ENCODE data around the gene MRPS27.
A peak's percentile ranks its signal among the peaks of the same experiment; 100 is the strongest.

Gene MRPS27

GRCh38 chr5:72319976-72320752 is at the start of gene MRPS27, which contains the start of gene PTCD2:
Gene MRPS27 (minus strand): TSS chr5:72320240. CDS start chr5:72320221, 19 bp downstream.
Gene PTCD2 (plus strand): TSS chr5:72320373. CDS start chr5:72320383, 10 bp downstream.
- DNase-seq = peak; percentile 96

DNA sequence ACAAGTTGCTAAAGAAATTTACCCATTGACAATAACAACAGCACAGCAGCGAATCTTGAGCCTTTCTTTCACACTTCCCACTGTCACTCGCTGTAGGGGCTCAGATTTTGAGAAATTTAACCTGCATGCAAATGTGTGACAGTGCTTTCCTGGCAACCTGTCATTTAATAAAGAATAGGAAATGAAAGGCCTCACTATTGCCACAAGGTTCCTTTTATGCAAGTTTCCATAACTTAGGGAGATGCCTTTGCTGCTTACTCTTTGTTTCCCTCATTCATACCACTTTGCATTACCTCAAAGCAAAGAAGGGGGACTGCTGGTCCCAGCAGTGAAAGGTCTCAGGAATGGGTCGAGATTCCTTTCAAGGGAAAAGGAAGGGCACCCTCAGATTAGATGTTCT is 49.7 kb upstream of the MRPS27 start:
- DNase-seq = no peak

- DNase-seq = no peak
Measured at GRCh38 chr5:72369301-72369700, 49.3 kb upstream of the MRPS27 start.

DNA sequence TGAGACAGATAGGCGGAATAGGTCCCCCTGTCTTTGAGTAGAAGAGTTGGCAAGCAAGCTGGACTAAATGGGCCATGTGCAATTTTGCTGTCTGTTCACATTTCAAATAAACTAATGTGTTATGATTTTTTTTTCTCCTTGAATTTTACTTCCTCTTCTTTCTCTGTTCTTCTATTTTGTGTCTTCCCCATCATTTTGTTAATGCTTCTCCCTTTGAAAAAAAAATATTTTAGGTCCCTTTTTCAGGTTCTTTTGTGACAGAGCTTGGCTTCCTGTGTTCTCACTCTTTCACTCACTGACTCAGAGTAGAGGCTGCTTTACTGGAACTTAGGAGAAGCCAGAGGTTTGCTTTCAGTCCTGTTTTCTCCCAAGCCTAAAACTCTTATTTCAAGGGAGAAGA is 48.2 kb upstream of the MRPS27 start:
- DNase-seq = no peak

DNA sequence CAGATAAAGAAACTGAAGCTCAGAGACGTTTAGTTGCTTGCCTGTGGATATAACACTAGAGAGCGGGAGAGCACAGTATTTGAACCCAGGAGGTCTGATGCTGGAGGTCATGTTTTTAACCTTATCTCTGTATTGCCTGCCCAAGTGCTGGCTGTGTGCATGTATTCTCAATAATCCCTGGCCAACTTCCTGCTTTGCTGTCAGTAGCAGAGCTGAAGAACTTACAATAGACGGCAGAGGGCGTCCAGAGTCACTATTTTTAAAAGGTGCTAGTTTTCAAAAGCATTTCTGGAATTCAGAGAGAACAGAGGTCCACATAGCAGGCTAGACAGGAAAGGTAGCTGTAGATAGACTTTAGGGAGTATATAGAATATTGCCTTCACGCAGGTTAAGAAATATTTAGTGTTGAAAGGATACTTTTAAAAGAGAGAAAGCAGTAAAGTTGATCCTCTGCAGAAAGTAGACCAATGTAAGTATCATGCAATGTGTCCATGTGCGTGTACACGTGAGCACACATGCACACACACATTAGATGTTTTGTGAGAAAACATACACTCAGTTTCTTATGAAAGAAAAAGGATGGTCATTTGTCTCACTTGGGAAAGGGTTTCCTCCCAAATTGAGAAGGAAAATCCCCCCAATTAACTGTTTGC is 46.4 kb upstream of the MRPS27 start:
- DNase-seq = peak; percentile 29

DNA sequence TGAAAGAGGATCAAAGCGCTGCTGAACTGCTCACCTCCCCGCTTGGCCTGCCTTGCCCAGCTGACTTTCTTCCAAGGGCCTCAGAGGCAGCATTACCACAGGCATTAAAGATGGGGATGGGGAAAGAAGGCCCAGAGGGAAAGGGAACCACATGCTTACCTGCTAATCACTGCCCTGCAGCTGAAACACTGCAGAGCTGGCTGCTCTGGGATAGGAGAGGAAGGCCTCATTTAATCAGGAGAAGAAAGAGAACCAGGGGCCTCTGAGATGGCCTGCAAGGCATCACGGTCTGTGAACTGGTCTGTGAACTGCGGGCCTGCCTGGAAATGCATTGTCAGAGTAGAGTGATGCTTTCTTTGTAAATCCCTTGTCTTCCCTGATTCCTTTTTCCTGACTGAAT is 44.9 kb upstream of the MRPS27 start:
- DNase-seq = no peak

- DNase-seq = no peak
Measured at GRCh38 chr5:72364171-72364570, 44.1 kb upstream of the MRPS27 start.

- no peak for DNase-seq
Measured at GRCh38 chr5:72363166-72363802, 43.2 kb upstream of the MRPS27 start.

DNA sequence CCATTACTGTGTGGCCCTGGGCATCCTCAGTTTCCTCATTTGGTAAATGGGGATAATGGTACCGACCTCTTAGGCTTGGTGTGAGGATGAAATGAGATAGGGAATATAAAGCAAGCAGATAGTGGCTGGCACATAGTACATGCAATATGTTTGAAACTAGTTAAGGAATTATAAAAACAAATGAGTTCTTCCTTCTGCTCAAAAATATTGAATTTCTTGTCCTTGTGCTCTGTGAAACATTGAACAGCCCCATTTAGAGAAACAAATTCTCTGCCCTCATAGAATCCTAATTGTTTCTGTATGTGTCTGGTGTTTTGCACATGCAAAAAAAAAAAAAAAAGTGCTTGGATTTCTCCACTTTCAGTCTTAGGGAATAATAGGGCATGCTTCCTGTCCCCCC is 39.8 kb upstream of the MRPS27 start:
- DNase-seq = no peak

GRCh38 chr5:72358925-72359324 is 38.9 kb upstream of the MRPS27 start:
- DNase-seq = no peak

DNA sequence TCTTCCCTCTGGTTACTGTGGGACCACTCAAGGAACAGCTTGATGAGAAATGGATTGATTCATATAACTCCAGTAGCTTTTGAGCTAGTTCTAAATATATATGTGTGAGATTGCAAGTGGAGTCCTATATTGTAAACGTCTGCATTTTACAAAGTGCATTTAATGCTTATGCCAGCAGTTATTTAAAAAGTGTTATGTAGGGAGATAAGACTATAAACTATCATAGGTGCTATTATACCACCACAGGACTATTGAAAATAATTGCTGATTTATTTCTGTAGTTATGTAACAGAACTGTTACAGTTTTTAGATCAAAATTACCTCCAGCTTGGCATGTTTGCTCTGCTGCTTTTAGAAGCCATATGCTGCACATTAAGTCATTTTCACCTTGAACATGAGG is 36.3 kb upstream of the MRPS27 start:
- no peak for DNase-seq

- no peak for DNase-seq
Measured at GRCh38 chr5:72355706-72356299, 35.8 kb upstream of the MRPS27 start.

- no peak for DNase-seq
Measured at GRCh38 chr5:72353046-72353445, 33.0 kb upstream of the MRPS27 start.

DNA sequence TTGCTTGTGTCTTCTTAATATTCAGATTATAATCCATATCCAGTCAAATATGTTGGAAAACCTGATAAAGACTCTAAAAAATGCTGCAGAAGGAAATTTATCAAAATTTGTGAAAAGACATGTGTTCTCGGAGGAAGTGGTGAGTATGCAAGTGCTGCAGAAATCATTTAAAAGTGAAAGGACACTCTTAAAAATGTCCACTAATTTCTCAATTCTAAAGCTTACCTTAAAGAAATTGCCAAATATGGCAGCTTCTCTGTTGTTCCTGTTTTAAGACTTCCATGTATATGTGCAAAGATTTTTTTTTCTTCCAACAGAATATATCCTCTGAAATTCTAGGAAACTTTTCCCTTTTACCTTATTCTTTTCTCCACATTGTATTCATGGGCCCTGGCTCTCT is 32.6 kb upstream of the MRPS27 start:
- DNase-seq = no peak

DNA sequence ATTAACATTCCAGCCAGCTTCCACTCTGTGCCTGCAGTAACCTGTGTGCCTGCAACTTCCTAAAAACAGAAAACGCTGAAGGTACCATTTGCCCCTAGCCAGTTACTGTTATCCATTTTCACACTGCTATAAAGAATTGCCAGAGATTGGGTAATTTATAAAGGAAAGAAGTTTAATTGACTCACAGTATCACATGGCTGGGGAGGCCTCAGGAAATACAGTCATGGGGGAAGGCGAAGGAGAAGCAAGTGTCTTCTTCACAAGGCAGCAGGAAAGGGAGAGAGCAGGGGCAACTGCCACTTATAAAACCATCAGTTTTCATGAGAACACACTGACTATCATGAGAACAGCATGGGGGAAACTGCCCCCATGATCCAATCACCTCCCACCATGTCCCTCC is 31.3 kb upstream of the MRPS27 start:
- DNase-seq = no peak

GRCh38 chr5:72347801-72348308 is 27.8 kb upstream of the MRPS27 start:
- no peak for DNase-seq

DNA sequence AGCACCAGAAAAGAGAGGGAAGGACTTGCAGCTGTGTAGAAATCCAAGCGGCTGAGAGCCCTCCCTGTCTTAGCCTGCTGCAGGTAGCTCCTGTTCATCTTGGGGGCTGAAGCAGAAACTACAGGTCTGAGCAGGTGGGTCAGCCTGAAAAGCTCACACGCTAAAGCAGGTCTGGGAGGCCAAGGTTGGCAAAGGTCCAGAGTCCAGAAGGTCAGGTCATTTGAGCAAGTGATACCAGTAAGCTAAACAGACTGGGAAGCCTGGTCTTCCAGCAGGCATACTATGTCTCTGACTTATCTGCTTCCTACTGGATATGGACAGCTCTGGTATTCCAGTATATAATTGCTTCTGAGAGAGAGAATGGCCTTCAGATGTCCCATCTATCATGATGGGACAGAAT is 26.4 kb upstream of the MRPS27 start:
- DNase-seq = no peak

DNA sequence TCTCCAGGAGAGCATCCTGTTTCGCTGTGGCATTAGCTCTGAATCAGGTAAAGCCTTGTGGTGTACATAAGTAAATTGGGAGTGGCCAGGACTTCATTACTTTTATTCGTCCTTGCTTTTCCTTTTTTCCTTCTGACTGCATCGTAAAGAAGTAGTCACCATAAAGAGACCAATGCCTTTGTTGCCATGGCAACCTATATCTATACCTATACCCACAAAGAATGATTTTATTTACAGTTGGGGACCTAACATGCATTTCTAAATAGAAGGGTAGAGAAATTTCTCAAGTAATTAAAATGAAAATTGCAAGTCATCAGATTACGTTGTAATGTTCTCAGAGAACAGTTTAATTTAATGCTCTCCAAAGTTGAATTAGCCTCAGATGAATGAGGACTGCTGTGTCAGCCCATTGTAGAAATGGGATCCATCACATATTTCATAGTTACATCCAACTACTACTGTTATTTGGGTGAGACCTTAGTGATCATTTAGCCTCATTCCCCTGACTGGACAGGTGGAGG is 18.7 kb upstream of the MRPS27 start:
- no peak for DNase-seq

GRCh38 chr5:72337159-72337558 is 17.1 kb upstream of the MRPS27 start:
- no peak for DNase-seq

DNA sequence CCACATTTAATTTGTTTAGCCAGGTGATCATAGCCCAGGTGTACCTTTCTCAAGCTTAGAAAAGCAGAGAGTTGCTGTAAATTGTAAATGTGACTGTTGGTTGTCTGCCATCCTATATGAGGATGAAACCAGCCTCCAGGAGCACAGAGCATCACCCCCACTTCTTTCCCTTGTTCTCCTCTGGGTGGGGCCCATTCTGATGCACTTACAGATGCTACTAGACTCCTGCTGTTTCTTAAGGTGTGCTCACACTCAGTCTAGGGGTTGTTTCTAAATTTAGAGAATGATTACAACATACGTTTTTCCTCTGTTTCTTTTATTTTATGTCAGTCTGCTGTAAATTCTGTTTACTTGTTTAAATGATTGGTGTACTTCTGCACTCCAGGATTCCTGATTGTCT is 10.7 kb upstream of the MRPS27 start:
- no peak for DNase-seq

DNA sequence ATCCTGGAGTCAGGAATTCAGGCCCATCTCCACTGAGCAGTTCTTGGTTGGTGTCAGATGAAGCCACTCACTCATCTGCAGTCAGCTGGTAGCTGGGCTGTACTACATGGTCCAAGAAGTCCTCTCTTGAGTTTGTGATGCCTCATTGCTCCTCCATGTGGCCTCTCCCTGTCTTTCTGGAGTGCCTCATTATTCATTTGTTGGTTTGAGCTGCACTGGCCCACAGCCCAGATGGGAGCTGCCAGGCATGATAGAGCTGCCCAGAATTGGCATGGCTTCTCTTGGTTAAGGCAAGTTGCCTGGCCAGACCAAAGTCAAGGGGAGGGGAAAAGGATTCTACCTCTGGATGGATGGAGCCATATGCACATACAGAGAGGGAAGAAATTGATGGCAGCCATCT is 8.1 kb upstream of the MRPS27 start:
- no peak for DNase-seq

- DNase-seq = no peak
Measured at GRCh38 chr5:72326306-72326649, 6.2 kb upstream of the MRPS27 start.

GRCh38 chr5:72325566-72326305 is 5.7 kb upstream of the MRPS27 start:
- DNase-seq = no peak

Measured in CD4-positive, alpha-beta T cell treated with Interferon gamma for 1 hour (primary cell).